GDM1 (cell line): ENCODE measurements around the gene POU2F3.
"Not testable (repeated sequence)": the region's sequence is repeated elsewhere in the genome, so short reads cannot be mapped to it uniquely, and the experiment has no call there.

ENCODE experiments used
- DNase-seq: peaks from one replicate; lab custom pipeline; 2025; lab: John Stamatoyannopoulos, UW

POU2F3 gene

DNA sequence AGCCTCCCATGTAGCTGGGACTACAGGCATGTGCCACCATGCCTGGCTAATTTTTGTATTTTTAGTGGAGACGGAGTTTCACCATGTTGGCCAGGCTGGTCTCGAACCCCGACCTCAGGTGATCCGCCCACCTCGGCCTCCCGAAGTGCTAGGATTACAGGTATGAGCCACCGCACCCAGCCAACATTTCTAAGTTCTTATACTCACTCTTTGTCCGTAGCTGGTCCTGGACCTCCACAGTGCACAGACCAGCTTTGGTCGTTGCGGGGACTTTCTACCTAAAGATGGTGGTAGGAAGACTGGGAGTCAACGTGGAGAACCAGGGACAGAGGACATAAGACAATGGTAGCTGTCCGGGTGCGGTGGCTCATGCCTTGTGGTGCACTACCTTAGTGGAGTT lies 13.4 kb downstream of the POU2F3 start:
- not testable (repeated sequence) for DNase-seq

DNA sequence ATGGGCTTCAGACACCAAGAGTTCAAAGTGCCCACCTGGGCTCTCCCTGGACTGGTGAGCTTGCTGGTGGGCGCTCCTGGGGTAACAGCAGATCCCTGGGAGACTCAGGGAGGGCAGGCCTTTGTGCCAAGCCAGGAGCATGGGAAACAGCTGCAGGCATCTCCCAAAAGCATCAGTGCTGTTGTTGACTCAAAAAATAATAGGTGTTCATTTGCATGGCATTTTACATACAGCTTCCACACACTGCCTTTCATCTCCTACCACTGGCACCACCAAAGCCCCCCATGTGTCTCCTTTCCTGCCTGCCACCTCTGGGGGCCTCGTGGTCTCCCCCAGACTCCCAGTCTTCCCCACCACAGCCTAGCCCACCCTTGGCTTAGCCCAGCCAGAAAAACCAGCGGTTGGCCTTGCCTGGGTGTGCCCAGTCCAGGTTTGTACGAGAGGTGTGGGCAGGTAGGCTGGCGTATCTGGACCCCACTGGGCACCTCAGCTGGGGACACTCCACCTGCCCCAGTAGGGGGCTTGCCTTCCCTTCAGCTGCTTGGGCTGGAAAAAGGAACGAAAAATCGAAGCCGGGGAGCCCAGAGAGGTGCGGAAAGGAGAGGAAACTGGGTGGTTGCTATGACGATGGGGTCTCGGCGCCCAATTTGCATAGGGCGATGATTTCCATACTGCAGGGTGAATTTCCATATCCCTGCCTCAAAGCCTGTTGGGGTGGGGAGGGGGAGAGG lies 15.0 kb downstream of the POU2F3 start:
- DNase-seq: no peak

DNA sequence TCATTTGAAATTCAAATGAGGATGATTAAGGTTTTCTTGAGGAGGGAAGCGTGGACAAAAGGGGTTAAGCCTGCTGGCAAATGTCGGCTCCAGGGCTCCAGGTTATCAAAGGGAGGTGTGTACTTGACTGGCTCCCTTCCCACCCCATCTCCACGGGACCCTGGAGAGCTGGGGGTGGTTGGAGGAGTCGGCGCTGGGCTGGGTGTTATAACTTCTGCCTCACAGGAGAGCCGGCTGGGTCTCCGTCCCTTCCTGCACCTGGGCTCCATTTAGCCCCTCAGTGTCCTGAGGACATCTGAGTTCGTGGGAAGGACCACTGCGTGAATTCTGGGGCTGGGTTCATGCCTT lies 15.6 kb downstream of the POU2F3 start:
- no peak for DNase-seq

DNA sequence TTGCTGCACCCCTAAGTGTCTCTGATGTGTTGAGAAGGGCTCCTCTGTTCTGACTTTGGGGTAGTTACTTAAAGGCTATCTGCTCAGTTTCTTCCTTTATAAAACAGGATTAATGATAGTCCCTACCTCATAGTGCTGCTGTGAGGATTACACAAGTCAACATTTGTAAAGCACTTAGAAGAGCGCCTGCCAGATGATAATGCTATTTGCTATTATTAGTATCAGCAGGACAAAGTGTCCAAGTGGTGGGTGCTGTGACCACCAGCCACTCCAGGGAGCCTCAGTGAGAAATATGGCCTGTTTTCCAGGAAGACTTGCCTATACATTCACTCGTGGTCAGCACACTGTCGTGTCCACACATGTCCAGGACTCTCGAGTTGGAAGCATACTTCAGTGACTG lies 16.2 kb downstream of the POU2F3 start:
- DNase-seq: no peak

DNA sequence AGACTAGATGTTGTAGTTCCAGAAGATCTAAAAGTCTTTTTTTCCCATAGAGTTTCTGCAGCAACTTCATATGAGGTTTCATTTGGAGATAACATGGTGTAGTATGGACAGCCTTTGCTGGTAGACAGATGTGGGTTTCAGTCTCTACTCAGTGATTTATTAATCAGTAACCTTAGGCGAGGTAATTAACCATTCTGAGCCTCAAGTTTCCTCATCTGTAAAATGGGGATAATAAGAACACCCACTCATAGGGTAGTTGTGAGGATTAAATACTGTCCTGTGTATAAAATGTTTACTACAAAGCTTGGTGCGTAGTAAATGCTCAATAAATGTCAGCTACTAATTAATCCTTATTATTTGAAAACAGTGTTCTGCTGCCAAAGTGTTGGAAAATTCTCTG lies 16.8 kb downstream of the POU2F3 start:
- no peak for DNase-seq

DNA sequence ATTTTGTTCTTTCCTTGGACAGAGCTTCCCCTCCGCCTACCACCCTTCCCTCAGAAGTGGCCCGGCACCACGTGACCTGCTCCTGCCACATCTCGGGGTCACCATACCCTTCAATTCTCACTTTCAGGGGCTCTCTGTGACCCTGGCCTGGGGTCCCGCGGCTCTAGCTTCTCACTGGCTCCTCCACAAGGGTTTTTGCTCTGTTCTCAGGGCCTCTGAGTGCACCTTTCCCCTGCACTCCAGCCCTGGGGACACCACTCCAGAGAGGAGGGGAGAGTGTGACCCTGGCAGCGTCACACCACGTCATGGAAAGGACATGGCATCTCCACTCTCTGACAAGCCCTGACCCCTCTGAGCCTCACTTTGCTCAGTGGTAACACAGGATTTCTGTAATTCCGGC lies 17.4 kb downstream of the POU2F3 start:
- no peak for DNase-seq

DNA sequence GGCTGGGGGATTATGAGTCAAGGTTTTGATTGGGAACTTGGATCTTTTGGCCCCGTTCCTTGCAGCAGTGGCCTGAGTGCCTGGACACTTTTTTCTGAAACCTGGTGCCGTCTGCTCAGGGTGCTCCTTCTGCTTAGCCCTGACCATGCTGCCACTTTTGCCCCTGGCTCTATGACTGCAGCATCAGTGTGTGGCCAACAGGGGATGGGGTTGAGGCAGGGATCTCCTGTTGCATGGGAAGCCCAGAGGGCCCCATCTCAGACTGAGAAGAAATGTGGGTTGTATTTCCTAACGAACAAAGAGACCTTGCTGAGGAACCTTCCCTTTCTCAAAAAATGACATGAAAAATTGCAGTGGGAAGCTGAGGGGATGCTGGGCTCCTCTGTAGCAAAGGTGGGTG lies 18.7 kb downstream of the POU2F3 start:
- no peak for DNase-seq

DNA sequence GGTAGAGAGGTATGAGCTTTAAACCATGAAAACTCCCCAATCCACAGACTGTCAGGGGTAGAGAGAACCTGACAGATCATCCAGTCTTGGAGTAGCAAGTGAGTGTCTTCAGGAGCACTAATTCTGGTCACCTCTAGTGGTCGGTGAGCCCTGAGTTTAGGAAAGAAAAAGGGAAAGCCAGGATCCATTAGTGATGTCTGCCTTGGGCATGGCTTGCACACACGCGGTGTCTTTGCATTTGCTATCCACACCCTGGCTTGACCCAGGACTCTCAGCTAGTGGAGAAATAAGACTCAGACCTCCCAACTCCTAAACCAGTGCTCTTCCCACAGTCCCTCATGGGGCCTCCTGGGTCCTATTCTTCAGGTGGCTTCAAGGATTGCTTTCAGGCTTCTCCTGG lies 19.3 kb downstream of the POU2F3 start:
- DNase-seq: no peak

DNA sequence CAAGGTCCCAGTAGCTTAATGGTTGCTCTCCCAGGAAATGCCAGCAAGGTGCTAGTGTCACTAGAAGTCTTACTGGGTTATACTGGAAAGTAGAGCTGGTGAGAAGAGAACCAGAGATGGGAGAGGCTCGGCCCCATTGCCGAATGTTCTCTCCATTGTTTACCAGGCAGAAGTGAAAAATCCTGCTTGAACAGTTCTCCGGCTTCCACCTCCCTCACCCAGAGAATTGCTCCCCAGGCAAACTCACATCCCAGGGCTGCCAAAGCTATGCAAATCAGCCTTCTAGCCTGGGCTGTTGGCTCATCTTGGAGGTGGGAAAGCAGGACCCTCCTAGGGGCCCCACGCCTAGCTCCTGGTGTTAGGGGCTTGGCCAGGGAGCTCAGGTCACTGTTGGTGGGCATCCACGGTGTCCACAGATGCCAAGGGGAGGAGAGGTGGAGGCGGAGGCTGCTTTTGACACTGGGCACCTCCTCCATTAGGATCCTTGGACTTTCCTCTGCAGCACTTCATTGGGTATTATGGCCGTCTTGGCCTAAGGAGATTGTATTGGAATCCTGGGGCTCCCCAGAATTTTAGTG lies 20.1 kb downstream of the POU2F3 start:
- DNase-seq: no peak

DNA sequence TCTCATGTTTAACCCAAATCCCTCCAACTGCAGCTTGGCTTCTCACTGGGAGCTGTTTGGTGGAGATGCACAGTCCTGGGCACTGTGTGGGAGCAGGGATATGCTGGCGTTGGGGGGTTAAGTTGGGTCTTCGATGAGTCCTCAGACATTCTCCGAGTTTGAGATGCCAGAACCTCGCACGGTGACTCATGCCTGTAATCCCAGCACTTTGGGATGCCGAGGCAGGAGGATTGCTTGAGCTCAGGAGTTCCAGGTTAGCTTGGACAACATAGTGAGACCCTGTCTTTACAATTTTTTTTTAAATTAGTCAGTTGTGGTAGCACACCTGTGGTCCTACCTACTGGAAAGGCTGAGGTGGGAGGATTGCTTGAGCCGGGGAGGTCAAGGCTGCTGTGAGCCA lies 20.7 kb downstream of the POU2F3 start:
- DNase-seq: no peak

DNA sequence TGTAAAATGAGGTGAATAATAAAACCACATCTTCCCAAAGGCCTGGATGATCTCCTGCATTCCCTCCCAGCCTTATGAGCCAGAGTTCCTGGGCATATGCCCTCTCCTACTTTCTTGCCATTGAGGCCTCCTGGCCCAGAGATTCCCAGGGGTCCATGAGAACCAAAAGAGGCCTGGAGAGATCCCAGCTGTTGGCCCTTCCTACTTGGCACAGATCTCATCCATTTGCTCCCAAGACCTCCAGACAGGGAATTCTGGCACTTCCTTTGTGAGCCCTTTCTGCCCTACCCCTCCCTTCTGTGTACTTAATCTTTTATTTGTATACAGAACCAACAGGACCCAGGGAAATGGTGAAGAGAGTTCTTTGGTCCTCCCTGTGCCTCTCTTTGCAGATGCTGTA lies 21.4 kb downstream of the POU2F3 start:
- no peak for DNase-seq

DNA sequence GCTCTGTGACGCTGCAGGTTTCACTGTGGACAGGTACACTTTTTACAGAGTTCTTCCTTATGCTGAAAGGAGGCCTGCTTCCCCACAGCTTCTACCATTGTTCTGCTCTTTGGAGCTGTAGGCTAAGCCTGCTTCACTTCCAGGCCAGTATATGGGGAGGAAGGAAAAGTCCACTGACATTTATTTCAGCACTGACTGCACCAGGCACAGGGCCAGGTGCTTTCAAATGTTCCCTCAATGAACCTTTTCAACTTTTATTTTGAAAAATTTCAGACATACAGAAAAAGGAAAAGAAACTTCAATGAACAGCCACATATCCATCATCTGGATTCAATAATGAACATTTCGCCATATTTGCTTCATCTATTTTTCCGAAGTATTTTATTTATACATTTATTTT lies 22.0 kb downstream of the POU2F3 start:
- DNase-seq: no peak

DNA sequence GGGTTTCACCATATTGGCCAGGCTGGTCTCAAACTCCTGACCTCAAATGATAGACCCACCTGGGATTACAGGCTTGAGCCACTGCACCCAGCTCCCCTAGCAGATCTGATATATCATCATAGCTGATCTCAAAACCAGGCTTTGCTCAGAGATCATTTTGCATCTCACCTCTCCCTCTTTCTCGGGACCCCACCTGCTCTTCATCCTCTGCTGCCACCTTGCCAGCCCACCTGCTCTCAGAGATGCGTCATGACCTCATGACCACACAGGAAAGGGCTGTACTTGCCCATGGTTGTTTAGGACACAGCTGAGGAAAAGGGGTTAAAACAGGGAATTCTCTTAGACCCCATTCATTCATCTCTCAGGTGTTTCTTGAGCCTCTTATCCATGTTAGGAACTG lies 27.4 kb downstream of the POU2F3 start:
- no peak for DNase-seq

DNA sequence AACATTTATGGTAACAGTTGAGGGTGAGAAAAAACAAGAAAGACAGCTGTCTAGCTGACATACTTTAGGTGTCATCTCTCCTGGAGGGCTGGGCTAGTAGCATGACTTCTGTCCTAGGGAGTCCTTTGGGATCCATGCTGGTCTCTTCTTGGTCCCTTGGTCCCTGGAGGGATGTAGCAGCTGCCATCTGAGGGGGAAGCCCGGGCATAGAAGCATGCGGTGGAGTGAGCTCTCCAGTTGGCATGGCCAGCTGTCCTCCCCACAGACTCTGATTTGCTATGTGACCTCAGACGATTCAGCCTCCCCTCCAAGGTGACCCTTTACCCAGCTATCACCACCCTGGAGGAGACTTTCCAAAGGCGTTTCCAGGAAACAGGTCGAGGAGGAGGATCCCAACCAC lies 28.7 kb downstream of the POU2F3 start:
- DNase-seq: no peak

DNA sequence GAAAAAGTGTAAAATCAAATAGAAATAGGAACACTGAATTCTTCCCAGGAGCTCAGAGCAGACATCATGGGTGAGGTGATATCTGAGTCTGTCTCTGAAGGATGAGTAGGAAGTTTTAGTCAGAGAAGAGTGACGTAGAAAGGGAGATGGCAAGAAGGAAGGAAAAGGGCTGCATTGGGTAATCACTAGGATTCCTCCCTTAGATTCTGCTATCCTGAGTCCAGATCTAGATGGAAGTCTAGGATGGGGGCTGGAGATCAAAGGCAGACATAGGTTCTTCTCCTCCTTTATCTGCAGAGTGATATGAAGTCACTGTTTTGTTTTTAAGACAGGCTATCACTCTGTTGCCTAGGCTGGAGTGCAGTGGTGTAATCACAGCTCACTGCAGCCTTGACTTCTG lies 30.4 kb downstream of the POU2F3 start:
- DNase-seq: no peak

DNA sequence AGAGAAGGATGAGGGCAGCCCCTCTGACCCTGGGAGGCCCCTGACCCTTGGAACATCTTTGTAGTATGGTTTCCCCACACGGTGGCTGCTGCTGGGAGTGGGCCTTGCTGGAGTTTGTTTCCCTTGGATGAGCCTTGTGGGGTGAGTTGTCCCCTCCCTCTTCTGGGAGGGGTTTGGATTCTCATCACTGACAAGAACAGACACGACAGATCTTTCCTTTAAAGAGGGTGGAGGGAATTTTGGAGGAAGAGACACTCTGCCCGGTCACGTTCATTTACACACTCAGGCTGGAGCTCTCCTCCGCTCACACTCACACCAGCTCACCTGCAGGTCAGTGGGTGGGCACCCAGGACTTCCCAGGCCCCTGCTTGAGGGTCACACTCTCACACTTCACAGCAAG lies 31.7 kb downstream of the POU2F3 start:
- DNase-seq: no peak

DNA sequence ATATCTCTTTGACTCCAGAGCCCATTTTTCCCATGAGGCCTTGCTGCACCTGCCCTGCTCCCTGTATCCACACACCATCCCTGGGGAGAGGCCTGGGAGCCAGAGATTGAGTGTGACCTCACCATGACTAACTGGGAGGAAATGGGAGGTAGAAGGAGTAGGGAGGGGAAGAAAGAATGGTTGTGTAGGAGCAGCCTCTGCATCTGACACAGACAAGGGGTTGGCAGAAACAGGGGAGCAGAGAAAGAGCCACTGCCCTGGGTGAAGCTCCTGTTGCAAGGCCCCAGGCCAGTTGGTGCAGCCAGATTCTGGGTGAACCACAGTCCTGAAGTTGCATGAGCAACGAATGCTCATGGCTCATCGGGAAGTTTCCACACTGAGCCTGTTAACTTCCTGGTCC lies 32.4 kb downstream of the POU2F3 start:
- no peak for DNase-seq

DNA sequence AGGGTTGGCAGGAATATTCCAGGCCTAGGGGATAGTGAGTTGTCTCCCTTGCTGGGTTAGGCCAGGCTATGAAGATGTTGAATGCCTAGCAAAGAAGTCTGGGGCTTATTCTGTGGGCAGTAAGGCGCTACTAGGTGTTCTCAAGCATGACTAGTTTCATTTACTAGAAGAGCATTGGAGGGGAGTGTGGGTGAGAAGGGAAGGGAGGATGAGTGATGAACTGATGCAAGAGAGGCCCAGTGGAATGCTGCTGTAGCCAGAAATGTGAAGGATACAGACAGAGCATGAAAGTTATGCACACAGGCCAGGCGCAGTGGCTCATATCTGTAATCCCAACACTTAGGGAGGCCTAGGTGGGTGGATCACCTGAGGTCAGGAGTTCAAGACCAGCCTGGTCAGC lies 33.5 kb downstream of the POU2F3 start:
- DNase-seq: no peak

DNA sequence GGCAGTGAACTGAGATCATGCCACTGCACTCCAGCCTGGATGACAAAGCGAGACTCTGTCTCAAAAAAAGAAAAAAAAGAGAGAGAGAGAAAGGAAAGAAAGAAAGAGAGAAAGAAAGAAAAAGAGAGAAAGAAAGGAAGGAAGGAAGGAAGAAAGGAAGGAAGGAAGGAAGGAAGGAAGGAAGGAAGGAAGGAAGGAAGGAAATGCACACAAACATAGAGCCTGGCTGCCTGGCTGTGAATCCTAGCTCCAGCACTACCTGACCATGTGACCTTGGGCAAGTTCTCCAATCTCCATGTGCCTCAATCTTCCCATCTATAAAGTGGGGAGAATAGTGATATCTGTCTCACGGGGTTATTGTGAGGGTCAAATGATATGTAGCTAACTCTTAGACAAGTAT lies 34.0 kb downstream of the POU2F3 start:
- DNase-seq: not testable (repeated sequence)

DNA sequence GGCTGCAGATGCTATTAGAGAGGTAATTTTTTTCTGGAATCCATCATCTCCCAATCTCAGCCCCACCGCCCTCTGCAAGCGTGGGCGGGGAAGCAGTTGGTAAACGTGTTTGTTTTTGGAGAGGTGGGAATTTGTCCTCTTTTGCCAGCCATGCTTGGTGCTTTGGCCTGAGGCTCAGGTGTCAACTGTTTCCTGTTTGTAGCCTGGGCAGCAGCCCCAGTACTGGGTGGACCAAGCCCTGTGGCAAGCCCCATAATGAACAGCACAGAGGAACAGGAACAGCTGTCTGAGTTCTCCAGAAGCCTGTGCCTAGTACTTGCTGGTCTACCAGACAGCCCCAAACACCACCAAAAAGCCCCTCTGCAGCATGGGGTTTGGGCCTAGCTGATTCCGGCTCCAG lies 39.6 kb downstream of the POU2F3 start:
- no peak for DNase-seq

DNA sequence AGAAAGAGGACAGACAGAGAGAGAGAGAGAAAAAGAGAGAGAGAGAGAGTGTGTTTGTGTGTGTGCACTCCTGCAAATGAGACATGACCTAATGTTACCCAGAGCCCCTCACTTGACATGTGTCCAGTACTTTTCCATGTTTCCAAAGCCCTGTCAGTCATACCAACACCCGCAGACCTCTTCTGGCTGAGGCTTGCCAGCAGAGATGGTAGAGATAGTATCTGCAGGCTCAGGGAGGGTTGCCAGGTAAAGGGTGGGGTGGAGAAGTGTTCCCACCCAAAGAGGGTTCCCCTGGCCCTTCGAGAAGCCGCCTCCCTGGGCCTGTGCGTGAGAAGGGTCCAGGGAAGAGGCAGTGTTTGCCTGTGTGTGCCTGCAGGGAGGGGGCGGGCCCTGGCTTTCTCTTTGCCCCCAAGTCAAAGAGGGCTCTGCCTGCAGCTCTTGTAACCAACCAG lies 40.7 kb downstream of the POU2F3 start:
- no peak for DNase-seq

DNA sequence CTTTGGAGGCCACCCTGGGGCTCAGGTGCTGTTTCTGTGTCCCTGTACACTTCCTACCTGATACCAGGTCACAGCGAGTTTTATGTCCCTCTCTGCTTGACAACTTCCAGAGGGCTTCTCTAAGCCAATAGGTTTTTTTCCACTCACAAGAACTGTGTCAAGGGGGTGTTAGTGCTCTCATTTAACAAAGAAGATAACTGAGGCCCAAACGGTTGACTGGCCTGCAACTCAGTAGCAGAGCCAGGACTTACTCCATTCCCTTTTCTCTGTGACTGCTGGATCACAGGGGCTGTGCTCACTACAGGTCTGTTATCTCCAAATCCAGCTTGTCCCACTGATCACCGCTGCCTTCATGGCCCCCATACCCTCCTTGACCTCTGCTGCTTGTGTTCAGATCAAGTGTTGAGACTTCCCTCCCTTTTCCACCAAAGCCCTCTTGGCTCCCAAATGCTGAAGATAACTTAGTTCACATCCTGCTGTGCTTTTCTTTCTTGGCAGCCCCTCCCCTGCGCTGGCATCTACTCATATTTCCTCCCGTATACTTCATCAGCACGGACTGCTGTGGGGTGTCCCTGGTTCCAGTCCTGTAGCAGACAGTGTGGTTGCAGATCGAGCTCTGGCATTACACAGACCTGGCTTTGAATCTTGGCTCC lies 41.3 kb downstream of the POU2F3 start:
- no peak for DNase-seq

DNA sequence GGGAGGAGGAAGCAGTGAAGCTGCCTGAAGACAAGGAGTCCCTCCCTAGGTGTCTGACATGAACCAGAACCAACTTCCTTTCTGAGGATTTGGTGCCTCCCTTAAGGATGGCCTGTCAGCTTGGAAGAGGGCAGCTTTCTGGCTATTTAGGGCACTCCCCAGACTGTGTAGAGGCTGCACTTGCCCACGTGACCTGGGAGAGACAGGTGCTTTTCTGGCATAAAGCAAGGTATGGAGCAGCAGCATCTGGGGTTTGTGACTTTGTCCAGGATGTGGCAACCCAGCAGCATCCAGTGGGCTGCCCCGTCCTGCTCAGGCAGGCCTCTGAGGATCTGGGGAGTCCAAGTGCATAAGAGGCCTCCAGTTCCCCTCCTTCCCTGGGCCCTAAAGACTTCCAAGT lies 43.2 kb downstream of the POU2F3 start:
- DNase-seq: no peak

DNA sequence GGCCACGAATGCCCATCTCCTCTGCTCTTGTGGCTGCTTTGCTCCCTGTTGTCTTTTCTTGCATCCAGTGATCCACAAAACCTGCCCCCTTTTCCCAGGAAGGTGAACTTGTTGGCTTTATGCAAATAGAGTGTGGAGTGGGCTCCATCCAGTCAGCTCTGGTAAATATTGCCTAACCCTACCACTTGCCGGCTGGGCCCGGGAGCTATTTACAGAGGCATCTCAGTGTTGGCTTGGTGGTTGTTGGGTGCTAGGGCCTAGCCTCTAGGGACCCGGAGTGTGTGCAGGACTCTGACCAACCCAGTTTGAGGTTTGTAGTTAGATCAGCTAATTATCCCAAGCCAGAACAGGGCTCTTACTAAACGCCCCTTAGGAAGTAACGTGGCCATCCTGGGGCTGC lies 44.3 kb downstream of the POU2F3 start:
- DNase-seq: no peak
